ENCODE results near the gene PRSS21.

Gene PRSS21

DNA sequence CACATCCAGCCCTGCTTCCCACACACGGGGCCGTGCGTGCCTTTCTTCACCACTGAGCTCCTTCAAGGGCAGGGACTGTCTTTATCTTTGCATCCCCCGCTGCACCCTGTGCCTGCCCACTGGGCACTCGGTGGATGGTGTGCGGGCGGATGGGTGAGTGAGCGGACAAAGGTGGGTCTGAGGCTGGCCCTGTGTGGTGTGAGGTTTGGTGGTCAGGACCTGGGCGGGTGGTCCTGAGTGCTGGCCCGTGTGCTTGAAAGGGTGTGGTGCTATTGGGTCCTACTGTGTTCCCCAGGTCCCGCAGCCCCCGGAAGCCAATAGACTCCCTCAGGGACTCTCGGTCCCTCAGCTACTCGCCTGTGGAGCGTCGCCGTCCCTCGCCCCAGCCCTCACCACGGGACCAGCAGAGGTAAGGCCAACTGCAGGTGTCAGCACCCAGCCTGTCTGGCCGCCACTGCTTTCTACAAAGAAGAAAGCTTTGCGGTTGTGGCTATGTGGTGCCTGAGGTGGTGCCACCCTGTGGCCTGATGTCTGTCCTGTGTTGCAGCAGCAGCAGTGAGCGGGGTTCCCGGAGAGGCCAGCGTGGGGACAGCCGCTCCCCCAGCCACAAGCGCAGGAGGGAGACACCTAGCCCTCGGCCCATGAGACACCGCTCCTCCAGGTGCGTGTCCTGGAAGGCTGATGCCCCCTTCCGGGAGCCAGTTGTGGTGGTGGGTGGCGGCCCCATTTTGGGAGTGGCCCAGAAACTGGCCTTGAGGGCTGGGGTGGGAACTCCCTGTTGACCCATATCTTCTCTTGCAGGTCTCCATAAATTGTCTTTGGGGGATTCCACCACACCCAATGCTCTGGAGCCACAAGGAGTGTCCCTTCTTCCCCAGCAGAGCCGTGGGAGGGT is 46.7 kb upstream of the PRSS21 start:
- no peaks in the 10 kb centered on the region for H3K27me3 ChIP-seq (replicated peaks)
- H3K27ac ChIP-seq, result no peak overlapping the region
- in situ Hi-C loops (cut with HindIII; ENCODE audit: low pct_ligation_motif_present, low sequenced_read_pairs), result no loop called here
- no peak overlapping the region for H3K4me3 ChIP-seq (ENCODE audit: low read depth, low read length)
- no peak for DNase-seq
- TF ChIP-seq, protein P1, sequence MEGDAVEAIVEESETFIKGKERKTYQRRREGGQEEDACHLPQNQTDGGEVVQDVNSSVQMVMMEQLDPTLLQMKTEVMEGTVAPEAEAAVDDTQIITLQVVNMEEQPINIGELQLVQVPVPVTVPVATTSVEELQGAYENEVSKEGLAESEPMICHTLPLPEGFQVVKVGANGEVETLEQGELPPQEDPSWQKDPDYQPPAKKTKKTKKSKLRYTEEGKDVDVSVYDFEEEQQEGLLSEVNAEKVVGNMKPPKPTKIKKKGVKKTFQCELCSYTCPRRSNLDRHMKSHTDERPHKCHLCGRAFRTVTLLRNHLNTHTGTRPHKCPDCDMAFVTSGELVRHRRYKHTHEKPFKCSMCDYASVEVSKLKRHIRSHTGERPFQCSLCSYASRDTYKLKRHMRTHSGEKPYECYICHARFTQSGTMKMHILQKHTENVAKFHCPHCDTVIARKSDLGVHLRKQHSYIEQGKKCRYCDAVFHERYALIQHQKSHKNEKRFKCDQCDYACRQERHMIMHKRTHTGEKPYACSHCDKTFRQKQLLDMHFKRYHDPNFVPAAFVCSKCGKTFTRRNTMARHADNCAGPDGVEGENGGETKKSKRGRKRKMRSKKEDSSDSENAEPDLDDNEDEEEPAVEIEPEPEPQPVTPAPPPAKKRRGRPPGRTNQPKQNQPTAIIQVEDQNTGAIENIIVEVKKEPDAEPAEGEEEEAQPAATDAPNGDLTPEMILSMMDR (IDR thresholded peaks at IDR 0.05; ENCODE audit: low read depth, low read length, missing control alignments), result peak; percentile 15
- H3K36me3 ChIP-seq (replicated peaks), result peaks cover 86% of the 10 kb centered on the region

DNA sequence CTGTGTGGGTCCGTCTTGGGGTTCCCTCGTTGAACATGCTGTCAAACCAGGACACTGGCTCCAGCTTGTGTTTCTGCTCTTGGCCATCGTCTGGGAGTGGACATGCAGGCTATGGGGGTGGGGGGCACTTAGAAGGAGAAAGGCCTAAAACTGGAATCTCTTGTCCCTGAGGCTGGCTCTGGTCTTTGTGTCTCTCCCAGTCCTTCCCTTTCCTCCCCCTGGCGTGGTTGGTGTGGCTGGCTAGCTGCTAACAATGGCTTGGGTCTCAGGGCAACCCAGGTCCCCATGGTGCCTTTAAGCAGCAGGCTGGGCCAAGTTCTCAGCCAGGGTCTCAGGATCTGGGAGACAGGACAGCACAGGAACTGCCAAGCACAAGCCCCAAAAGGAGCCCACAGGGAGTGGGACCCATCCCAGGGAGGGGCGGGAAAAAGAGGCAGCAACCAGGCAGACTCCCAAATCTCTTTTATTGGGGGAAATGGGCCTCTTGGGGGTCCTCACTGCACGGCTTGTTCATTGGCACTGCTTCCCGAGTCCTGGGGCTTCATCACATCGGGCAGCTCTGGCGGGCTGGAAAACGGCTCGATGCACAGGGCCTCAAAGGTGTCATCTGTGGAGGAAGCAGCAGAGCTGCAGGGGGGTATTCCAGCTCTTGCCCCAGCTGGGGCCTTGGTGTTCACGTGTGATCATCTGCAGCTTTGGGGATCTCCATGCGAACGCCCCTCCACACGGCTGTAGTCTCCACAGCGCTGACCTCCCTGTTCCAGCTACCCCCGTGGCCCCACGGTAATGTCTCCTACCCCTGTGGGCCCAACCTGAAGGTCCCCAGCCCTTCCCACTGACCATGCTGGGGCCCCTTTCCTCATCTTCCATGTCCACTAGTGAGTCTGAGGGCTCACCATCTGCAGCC is 45.3 kb upstream of the PRSS21 start:
- Histone ChIP-seq H3K27me3 (replicated peaks) (no peaks in the 10 kb centered on the region), H3K27ac (no peak overlapping the region), H3K4me3 (ENCODE audit: low read depth, low read length) (no peak overlapping the region), H3K36me3 (replicated peaks) (peaks cover 74% of the 10 kb centered on the region)
- in situ Hi-C loops (cut with HindIII; ENCODE audit: low pct_ligation_motif_present, low sequenced_read_pairs), result no loop called here
- DNase-seq, result no peak
- TF ChIP-seq, protein P1 (IDR thresholded peaks at IDR 0.05; ENCODE audit: low read depth, low read length, missing control alignments), result no peak

DNA sequence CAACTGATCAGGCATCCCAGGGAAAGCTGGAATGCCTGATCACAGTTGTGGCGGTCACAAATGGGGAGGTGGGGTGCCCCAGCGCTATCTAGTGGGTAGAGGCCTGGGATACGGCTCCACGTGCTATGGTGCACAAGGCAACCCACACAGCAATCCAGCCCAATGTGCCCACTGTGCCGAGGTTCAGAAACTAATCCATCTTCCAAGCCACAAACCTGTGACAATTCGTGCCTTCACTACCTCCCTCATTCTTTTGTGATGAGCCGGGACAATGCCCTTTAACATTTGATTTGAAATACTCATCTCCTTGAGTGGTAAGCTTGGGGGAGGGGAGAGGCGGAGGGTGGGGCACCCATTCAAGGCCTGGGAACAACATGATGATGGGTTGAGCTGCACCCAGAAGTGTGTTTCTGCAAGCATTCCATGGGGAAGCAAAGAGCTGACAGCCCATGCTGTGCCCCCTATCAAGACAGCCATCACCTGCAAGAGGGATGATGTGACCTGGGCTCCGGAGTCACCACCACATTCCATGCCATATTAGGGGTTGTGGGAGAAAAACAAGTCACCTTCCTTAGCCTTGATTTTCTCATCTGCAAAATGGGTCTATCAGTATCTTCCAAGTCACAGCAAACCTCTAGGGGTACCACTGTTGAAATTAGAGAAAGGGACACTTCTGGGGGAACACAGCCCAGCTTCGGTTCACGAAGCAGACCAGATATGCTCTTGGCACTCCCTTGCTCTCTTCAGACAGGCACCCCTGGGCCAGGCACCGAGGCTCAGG is 43.7 kb upstream of the PRSS21 start:
- H3K36me3 ChIP-seq (replicated peaks), result peaks cover 58% of the 10 kb centered on the region
- no peak overlapping the region for H3K27ac ChIP-seq
- H3K27me3 ChIP-seq (replicated peaks), result no peaks in the 10 kb centered on the region
- H3K4me3 ChIP-seq (ENCODE audit: low read depth, low read length), result no peak overlapping the region
- in situ Hi-C loops (cut with HindIII; ENCODE audit: low pct_ligation_motif_present, low sequenced_read_pairs), result no loop called here
- DNase-seq, result no peak
- TF ChIP-seq, protein P1 (IDR thresholded peaks at IDR 0.05; ENCODE audit: low read depth, low read length, missing control alignments), result no peak

DNA sequence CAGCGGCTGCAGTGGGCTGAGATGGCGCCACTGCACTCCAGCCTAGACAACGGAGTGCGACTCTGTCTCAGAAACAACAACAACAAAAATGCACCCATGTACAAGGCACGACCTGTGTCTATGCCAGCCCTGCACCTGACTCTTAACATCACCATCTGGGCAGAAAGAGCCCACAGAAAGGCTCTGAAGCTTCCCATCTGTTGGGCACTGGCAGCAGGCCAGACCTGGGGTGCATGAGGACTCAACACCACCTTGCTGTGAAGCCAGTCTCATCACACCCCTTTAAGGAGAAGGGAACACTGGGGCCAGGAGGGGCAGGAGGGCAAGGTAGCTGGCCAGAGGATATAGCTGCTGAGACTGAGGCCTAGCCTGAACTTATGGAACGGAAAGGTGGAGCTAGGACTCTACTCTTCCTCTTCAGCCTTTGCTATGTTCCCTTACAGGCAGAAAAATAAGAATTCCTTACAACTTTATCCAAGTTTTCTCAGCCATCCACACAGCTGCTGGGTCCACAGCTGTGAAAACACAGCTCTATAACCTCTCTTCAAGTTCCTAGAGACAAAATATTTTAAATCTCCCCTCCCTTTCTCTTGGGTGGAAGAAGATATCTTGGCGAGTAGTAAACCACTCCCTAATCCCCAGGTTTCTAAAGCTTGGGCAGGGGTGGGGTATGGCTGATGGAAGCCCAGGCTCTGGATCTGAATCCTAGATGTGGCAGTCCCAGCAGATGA is 42.7 kb upstream of the PRSS21 start:
- in situ Hi-C loops (cut with HindIII; ENCODE audit: low pct_ligation_motif_present, low sequenced_read_pairs), result no loop called here
- Histone ChIP-seq H3K36me3 (replicated peaks) (peaks cover 48% of the 10 kb centered on the region), H3K27me3 (replicated peaks) (no peaks in the 10 kb centered on the region), H3K4me3 (ENCODE audit: low read depth, low read length) (no peak overlapping the region), H3K27ac (no peak overlapping the region)
- no peak for DNase-seq
- TF ChIP-seq, protein P1 (IDR thresholded peaks at IDR 0.05; ENCODE audit: low read depth, low read length, missing control alignments), result no peak

DNA sequence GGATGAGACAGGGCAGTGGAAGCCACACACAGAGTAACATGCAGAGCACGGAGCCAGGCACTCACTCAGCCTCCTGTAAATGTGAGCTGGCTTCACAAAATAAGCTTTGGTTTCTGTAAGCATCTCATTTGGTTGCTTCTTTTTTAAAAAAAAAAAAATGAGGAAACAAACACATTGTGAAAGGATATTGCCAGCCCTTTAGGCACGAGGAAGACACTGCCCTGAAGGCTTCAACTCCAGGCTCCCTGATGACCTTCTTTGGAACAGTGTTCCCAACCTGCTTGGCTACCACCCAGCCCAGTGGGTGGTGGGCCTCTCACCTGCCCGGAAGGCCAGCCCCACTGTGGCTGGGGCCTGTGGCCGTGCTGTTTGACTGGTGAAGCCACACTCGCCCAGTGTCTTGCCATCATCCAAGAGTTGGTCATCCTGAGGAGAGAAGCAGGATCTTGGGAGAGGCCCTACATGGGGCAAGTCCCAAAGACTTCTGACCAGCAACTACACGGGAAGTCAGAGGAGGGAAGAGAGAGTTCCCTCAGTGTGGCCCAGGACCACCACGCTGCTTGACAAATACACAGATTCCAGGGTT is 41.8 kb upstream of the PRSS21 start:
- TF ChIP-seq, protein P1 (IDR thresholded peaks at IDR 0.05; ENCODE audit: low read depth, low read length, missing control alignments), result no peak
- in situ Hi-C loops (cut with HindIII; ENCODE audit: low pct_ligation_motif_present, low sequenced_read_pairs), result no loop called here
- no peak overlapping the region for H3K27ac ChIP-seq
- no peak for DNase-seq
- peaks cover 39% of the 10 kb centered on the region for H3K36me3 ChIP-seq (replicated peaks)
- no peak overlapping the region for H3K4me3 ChIP-seq (ENCODE audit: low read depth, low read length)
- no peaks in the 10 kb centered on the region for H3K27me3 ChIP-seq (replicated peaks)

Data from brain microvascular endothelial cell (primary cell).